BE2C (cell line): ENCODE results near the gene GTSE1.
A peak's percentile ranks its signal among the peaks of the same experiment; 100 is the strongest.

Experiments used
- DNase-seq: peaks from one replicate; pipeline ENCODE4 v3.0.0-alpha.2; 2020
- H3K27me3 ChIP-seq: fragments of 250-450 bp; sonication (Bioruptor Pico); 2 replicates; pipeline ENCODE4 v1.5.1; 2020; ENCODE audit warnings: mild to moderate bottlenecking
- H3K36me3 ChIP-seq: fragments of 250-450 bp; sonication (Bioruptor Pico); 2 replicates; pipeline ENCODE4 v1.5.1; 2020; ENCODE audit warnings: mild to moderate bottlenecking
- H3K4me1 ChIP-seq: fragments of 250-450 bp; sonication (Bioruptor Pico); 2 replicates; pipeline ENCODE4 v1.5.1; 2020
- H3K4me3 ChIP-seq: 2 replicates; pipeline ENCODE4 v1.5.1; 2011; ENCODE audit warnings: low read depth, low read length
- H3K9me3 ChIP-seq: fragments of 250-450 bp; sonication (Bioruptor Pico); 2 replicates; pipeline ENCODE4 v1.5.1; 2020
- CTCF ChIP-seq: IDR thresholded peaks from 2 replicates; pipeline ENCODE4 v1.5.1; 2012; ENCODE audit warnings: mild to moderate bottlenecking, low read depth, low read length

The GTSE1 gene

GRCh38 chr22:46330426-46330825, 33.8 kb downstream of the GTSE1 start:
- no peak for DNase-seq
- H3K4me3 ChIP-seq, result no peak overlapping the region
- H3K36me3 ChIP-seq, result peaks cover 68% of the 10 kb centered on the region
- H3K4me1 ChIP-seq, result no peaks in the 10 kb centered on the region
- no peaks in the 10 kb centered on the region for H3K27me3 ChIP-seq
- H3K9me3 ChIP-seq, result no peaks in the 10 kb centered on the region
- TF ChIP-seq CTCF, result no peak

GRCh38 chr22:46331496-46331895, 34.8 kb downstream of the GTSE1 start:
- TF ChIP-seq CTCF, result no peak
- H3K36me3 ChIP-seq, result peaks cover 57% of the 10 kb centered on the region
- no peaks in the 10 kb centered on the region for H3K4me1 ChIP-seq
- H3K27me3 ChIP-seq, result no peaks in the 10 kb centered on the region
- no peak for DNase-seq
- no peaks in the 10 kb centered on the region for H3K9me3 ChIP-seq
- no peak overlapping the region for H3K4me3 ChIP-seq

DNA sequence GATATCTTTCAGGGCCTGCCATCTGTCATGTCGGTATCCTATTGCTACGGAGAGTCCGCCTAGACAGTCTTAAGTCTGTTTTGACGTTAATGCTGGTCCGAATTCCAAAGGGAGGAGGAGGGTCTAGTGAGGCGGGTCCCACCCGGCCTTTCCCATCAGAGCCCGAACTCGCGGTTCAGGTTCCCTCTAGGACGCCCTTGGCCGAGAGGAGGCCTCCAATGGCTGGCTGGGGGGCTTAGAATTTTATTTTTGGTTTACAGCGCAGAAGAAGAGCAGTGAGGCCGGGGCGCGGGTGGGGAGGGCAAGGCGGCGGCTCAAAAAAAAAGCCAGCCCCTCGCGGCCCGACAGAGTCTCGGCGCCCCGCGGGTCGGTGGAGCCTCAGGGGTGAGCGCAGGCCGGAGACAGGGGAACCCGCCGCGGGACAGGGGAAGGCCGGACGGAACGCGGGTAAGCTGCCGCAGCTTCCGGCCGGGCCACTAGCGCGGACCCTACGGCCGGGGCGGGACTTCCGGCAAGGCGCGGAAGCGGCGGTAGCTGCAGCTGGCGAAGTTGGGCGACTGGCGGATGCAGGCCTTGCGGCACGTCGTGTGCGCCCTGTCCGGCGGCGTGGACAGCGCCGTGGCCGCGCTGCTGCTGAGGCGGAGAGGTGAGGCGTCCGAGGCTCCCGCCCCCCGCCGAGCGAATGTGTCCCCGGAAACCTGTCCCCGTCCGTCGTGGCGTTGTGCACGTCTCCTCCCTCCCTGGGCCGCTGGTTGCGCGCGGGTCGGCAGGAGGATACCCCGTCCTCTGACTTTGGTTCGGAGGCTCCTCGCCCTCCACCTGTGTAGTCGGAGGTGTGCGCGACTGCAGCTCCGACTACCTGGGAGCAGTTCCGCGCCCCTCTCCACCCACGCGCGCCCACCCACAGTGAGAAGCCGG, 38.8 kb downstream of the GTSE1 start, which contains the start of gene TRMU:
TSS of gene TRMU (plus strand) at position 514 of the 918 bp plus-strand sequence. CDS start at position 565, 51 bp downstream.
- Histone ChIP-seq H3K27me3 (no peaks in the 10 kb centered on the region), H3K36me3 (peaks cover 55% of the 10 kb centered on the region), H3K4me3 (peak within 1 kb of the TSS; percentile 95), H3K9me3 (no peaks in the 10 kb centered on the region), H3K4me1 (no peaks in the 10 kb centered on the region)
- TF ChIP-seq CTCF, result no peak
- peak; percentile 90 for DNase-seq

DNA sequence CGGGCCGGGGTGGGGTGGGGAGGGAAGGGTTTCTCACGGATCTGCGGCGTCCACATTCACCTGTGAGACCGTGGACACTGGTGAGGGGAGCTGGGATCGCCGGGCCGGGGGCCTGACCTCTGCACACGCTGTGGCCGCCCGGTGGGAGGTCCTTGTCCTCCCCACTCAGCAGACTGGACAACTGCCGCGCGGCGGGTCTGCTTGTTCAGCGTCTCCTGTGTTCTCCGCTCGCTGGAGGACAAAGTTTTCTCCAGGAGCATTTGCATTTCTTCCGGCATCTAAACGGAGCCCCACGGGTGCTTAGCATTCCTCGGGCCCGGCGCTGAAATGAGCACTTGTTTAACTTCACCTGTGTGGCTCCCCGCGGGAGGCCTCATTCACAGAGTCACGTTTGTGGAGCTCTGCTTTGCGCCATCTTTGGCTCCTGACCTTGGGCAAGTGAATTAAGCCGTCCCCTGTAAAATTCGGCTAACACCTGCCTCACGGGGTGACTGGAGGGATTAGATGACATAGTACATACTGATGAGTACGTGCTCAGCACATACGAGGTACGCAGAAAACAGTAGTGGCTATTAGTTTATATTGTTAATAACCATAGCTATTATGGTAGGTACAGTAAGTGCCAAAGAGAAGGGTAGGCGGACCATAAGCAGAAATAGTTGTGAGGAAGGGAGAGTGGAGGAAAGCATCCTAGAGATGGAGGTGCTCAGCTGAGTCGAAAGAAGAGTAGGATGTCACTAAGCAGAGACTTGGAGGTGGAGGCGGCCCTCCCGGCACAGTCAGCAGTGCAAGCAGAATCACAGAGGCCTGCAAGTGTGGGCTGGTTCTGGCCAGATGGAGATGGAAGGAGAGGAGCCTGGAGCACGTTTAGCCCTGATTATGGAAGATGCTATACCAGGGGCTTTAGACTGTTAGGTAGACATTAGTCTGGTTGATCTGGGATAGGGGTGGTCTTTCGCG, 39.7 kb downstream of the GTSE1 start:
- Histone ChIP-seq H3K9me3 (no peaks in the 10 kb centered on the region), H3K4me3 (peak overlapping the region; percentile 95), H3K36me3 (peaks cover 56% of the 10 kb centered on the region), H3K27me3 (no peaks in the 10 kb centered on the region), H3K4me1 (no peaks in the 10 kb centered on the region)
- DNase-seq, result no peak
- no peak for TF ChIP-seq CTCF

GRCh38 chr22:46337870-46338269, 41.2 kb downstream of the GTSE1 start:
- no peak for TF ChIP-seq CTCF
- Histone ChIP-seq H3K4me3 (no peak overlapping the region), H3K4me1 (no peaks in the 10 kb centered on the region), H3K27me3 (no peaks in the 10 kb centered on the region), H3K36me3 (peaks cover 58% of the 10 kb centered on the region), H3K9me3 (no peaks in the 10 kb centered on the region)
- no peak for DNase-seq
